Measurements from ENCODE around the gene CAPNS2. TPM values are rescaled to one million over a fixed set of nuclear protein-coding genes. Genes with fewer than 3 reads are reported as not detected.
"Not testable (repeated sequence)": the region's sequence is repeated elsewhere in the genome, so short reads cannot be mapped to it uniquely, and the experiment has no call there.

Gene CAPNS2
- total and polyA plus RNA-seq, 7 experiments from 2014 or later = 0.22 to 0.51 TPM; not detected in 5

GRCh38 chr16:55597928-55598327 lies 31.4 kb downstream of the CAPNS2 start:
- peaks cover 5 to 21% (median 14%) of the 10 kb centered on the region in 5 donors for H3K27me3 Mint-ChIP-seq
- Histone ChIP-seq H3K4me3 (ENCODE audit: low read length) (no peak overlapping the region), H3K9me3 (ENCODE audit: control insufficient read depth in 2 of 3, low read length in 3 of 3) (no peaks in the 10 kb centered on the region), H3K27me3 (ENCODE audit: control insufficient read depth in 2 of 2, insufficient read depth in 2 of 2, low read length in 2 of 2) (no peaks in the 10 kb centered on the region), H3K4me1 (ENCODE audit: control insufficient read depth in 2 of 2, insufficient read depth in 2 of 2, low read length in 2 of 2) (no peaks in the 10 kb centered on the region), H3K36me3 (ENCODE audit: control insufficient read depth in 2 of 3, insufficient read depth in 3 of 3, low read length in 3 of 3) (no peaks in the 10 kb centered on the region), H3K27ac (ENCODE audit: low read depth, low read length) (no peak overlapping the region)
- H3K27ac Mint-ChIP-seq = no peak overlapping the region
- no peaks in the 10 kb centered on the region for H3K4me1 Mint-ChIP-seq
- H3K4me3 Mint-ChIP-seq = no peak overlapping the region
- ChIA-PET CTCF (no interaction called here), POLR2A (no interaction called here)
- ATAC-seq (no peak), DNase-seq (no peak)
- intact Hi-C loops (cut with micrococcal nuclease) = no loop called here
- H3K36me3 Mint-ChIP-seq = no peaks in the 10 kb centered on the region
- peaks cover 0 to 6% (median 0%) of the 10 kb centered on the region in 11 donors for H3K9me3 Mint-ChIP-seq

- Mint-ChIP-seq H3K4me3 (no peak overlapping the region), H3K36me3 (no peaks in the 10 kb centered on the region), H3K27ac (no peak overlapping the region), H3K4me1 (no peaks in the 10 kb centered on the region), H3K27me3 (peaks cover 0 to 3% (median 0%) of the 10 kb centered on the region in 5 donors), H3K9me3 (peaks cover 0 to 11% (median 2%) of the 10 kb centered on the region in 11 donors)
- Histone ChIP-seq H3K27ac (ENCODE audit: low read depth, low read length) (no peak overlapping the region), H3K27me3 (ENCODE audit: control insufficient read depth in 2 of 2, insufficient read depth in 2 of 2, low read length in 2 of 2) (no peaks in the 10 kb centered on the region), H3K4me1 (ENCODE audit: control insufficient read depth in 2 of 2, insufficient read depth in 2 of 2, low read length in 2 of 2) (no peaks in the 10 kb centered on the region), H3K36me3 (ENCODE audit: control insufficient read depth in 2 of 3, insufficient read depth in 3 of 3, low read length in 3 of 3) (no peaks in the 10 kb centered on the region), H3K9me3 (ENCODE audit: control insufficient read depth in 2 of 3, low read length in 3 of 3) (no peaks in the 10 kb centered on the region), H3K4me3 (ENCODE audit: low read length) (no peak overlapping the region)
- ChIA-PET POLR2A (no interaction called here), CTCF (no interaction called here)
- DNase-seq (no peak), ATAC-seq (no peak)
- intact Hi-C loops (cut with micrococcal nuclease) = no loop called here
Observed at GRCh38 chr16:55605754-55606336, 39.4 kb downstream of the CAPNS2 start.

DNA sequence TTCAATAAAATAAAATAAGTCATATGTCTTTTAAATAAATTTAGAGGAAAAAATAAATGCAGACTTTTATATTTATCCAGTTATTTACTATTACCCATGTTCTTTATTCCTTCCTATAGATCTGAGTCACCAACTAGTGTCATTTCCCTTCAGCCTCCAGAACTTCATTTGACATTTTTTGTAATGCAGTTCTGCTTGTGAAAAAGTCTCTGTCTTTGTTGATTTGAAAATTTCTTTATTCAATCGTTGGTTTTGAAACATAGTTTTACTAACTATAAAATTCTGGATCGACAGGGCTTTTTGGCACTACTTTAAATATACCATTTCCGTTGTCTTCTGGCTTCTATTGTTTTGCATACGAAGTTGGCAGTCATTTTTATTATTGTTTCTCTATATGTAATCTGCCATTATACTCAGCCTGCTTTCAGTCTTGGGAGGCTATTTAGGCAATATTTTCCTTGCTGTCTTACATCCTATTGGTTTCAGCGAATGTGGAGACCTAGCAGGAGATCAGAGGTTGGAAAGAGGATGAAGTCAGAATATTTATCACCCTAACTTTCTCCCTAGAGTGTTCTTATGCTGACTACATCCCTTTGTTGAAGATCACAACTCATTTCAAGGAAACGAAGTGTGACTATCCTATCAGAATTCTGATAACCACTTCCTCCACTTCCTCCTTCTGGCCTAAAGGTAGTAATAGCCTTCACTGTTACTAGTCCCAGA lies 47.3 kb downstream of the CAPNS2 start:
- no peak overlapping the region for H3K27ac Mint-ChIP-seq
- H3K4me1 Mint-ChIP-seq = no peaks in the 10 kb centered on the region
- peaks cover 2 to 20% (median 5%) of the 10 kb centered on the region in 11 donors for H3K9me3 Mint-ChIP-seq
- no peak overlapping the region for H3K4me3 ChIP-seq (ENCODE audit: low read length)
- no peaks in the 10 kb centered on the region for H3K4me1 ChIP-seq (ENCODE audit: control insufficient read depth in 2 of 2, insufficient read depth in 2 of 2, low read length in 2 of 2)
- H3K36me3 Mint-ChIP-seq = peaks cover 0 to 3% (median 0%) of the 10 kb centered on the region in 5 donors
- ChIA-PET CTCF (no interaction called here), POLR2A (no interaction called here)
- no peak overlapping the region for H3K4me3 Mint-ChIP-seq
- no peaks in the 10 kb centered on the region for H3K36me3 ChIP-seq (ENCODE audit: control insufficient read depth in 2 of 3, insufficient read depth in 3 of 3, low read length in 3 of 3)
- H3K9me3 ChIP-seq (ENCODE audit: control insufficient read depth in 2 of 3, low read length in 3 of 3) = no peaks in the 10 kb centered on the region
- no peak overlapping the region for H3K27ac ChIP-seq (ENCODE audit: low read depth, low read length)
- intact Hi-C loops (cut with micrococcal nuclease) = no loop called here
- DNase-seq (no peak), ATAC-seq (no peak)
- peaks cover 3 to 22% (median 9%) of the 10 kb centered on the region in 5 donors for H3K27me3 Mint-ChIP-seq
- peaks cover 0 to 5% of the 10 kb centered on the region in 2 donors for H3K27me3 ChIP-seq (ENCODE audit: control insufficient read depth in 2 of 2, insufficient read depth in 2 of 2, low read length in 2 of 2)

- no peak overlapping the region for H3K4me3 ChIP-seq (ENCODE audit: low read length)
- peaks cover 0 to 5% of the 10 kb centered on the region in 2 donors for H3K27me3 ChIP-seq (ENCODE audit: control insufficient read depth in 2 of 2, insufficient read depth in 2 of 2, low read length in 2 of 2)
- no peaks in the 10 kb centered on the region for H3K9me3 ChIP-seq (ENCODE audit: control insufficient read depth in 2 of 3, low read length in 3 of 3)
- Mint-ChIP-seq H3K9me3 (peaks cover 2 to 20% (median 5%) of the 10 kb centered on the region in 11 donors), H3K27ac (no peak overlapping the region), H3K4me1 (no peaks in the 10 kb centered on the region), H3K36me3 (peaks cover 0 to 3% (median 0%) of the 10 kb centered on the region in 5 donors), H3K27me3 (peaks cover 3 to 22% (median 9%) of the 10 kb centered on the region in 5 donors), H3K4me3 (no peak overlapping the region)
- POLR2A ChIA-PET = no interaction called here
- H3K36me3 ChIP-seq (ENCODE audit: control insufficient read depth in 2 of 3, insufficient read depth in 3 of 3, low read length in 3 of 3) = no peaks in the 10 kb centered on the region
- H3K4me1 ChIP-seq (ENCODE audit: control insufficient read depth in 2 of 2, insufficient read depth in 2 of 2, low read length in 2 of 2) = no peaks in the 10 kb centered on the region
- intact Hi-C loops (cut with micrococcal nuclease) = no loop called here
- ATAC-seq (no peak), DNase-seq (no peak)
- H3K27ac ChIP-seq (ENCODE audit: low read depth, low read length) = no peak overlapping the region
- CTCF ChIA-PET = no interaction called here
Observed at GRCh38 chr16:55615071-55615470, 48.6 kb downstream of the CAPNS2 start.

DNA sequence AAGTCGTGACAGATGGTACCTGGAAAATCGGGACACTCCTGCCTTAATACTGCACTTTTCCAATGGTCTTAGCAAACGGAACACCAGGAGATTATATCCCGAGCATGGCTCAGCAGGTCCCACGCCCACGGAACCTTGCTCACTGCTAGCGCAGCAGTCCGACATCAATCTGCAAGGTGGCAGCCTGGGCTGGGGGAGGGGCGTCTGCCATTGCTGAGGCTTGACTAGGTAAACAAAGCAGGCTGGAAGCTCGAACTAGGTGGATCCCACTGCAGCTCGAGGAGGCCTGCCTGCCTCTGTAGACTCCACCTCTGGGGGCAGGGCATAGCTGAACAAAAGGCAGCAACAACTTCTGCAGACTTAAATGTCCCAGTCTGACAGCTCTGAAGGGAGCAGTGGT lies 49.2 kb downstream of the CAPNS2 start:
- CTCF ChIA-PET; H3K9me3 ChIP-seq (ENCODE audit: control insufficient read depth in 2 of 3, low read length in 3 of 3); H3K27me3 ChIP-seq (ENCODE audit: control insufficient read depth in 2 of 2, insufficient read depth in 2 of 2, low read length in 2 of 2); H3K4me1 Mint-ChIP-seq; intact Hi-C loops (cut with micrococcal nuclease); H3K4me3 ChIP-seq (ENCODE audit: low read length); H3K27ac Mint-ChIP-seq; POLR2A ChIA-PET; H3K4me3 Mint-ChIP-seq; H3K36me3 Mint-ChIP-seq; DNase-seq; H3K4me1 ChIP-seq (ENCODE audit: control insufficient read depth in 2 of 2, insufficient read depth in 2 of 2, low read length in 2 of 2); ATAC-seq; H3K36me3 ChIP-seq (ENCODE audit: control insufficient read depth in 2 of 3, insufficient read depth in 3 of 3, low read length in 3 of 3); H3K27ac ChIP-seq (ENCODE audit: low read depth, low read length): not testable (repeated sequence)
- H3K9me3 Mint-ChIP-seq = peaks cover 2 to 15% (median 5%) of the 10 kb centered on the region in 11 donors
- peaks cover under 1 to 22% (median 9%) of the 10 kb centered on the region in 5 donors for H3K27me3 Mint-ChIP-seq

Other genes starting within 250 kb of the CAPNS2 start
- not detected for gene IRX6, start 242.5 kb upstream of the CAPNS2 start, total RNA-seq
- gene IRX6, start 242.5 kb upstream of the CAPNS2 start, polyA plus RNA-seq = not detected
- gene MMP2, start 87.5 kb upstream of the CAPNS2 start, total RNA-seq = under 1 TPM in 4 of 5 experiments, not detected in 1; 0.51 to 0.59 (median 0.58) TPM
- gene MMP2, start 87.5 kb upstream of the CAPNS2 start, polyA plus RNA-seq = not detected
- gene LPCAT2, start 57.6 kb upstream of the CAPNS2 start, total RNA-seq = 10 to 100 TPM in 1 of 5 experiments, 1 to 10 TPM in 4; 1.1 to 16.9 (median 2.5) TPM
- gene LPCAT2, start 57.6 kb upstream of the CAPNS2 start, polyA plus RNA-seq = under 1 TPM; 0.03 to 0.22 TPM
- not detected for gene SLC6A2, start 89.3 kb downstream of the CAPNS2 start, total RNA-seq
- gene SLC6A2, start 89.3 kb downstream of the CAPNS2 start, polyA plus RNA-seq = not detected